EL (cell line): ENCODE results near the gene PMPCA.
A peak's percentile ranks its signal among the peaks of the same experiment; 100 is the strongest.

Source experiments
- DNase-seq: peaks from one replicate; pipeline ENCODE4 v3.0.0-alpha.2; 2016

PMPCA gene

GRCh38 chr9:136410500-136411287, at the start of gene PMPCA, which contains the start of gene ENTR1:
Gene PMPCA (plus strand): TSS chr9:136410658. CDS start chr9:136410669, 11 bp downstream.
Gene ENTR1 (minus strand): TSS chr9:136410614. CDS start chr9:136410397, 217 bp downstream.
- peak; percentile 89 for DNase-seq

- peak; percentile 46 for DNase-seq
Measured at GRCh38 chr9:136361047-136361753, 49.3 kb upstream of the PMPCA start.

- no peak for DNase-seq
Measured at GRCh38 chr9:136361754-136362449, 48.6 kb upstream of the PMPCA start.

GRCh38 chr9:136362450-136362784, 48.0 kb upstream of the PMPCA start:
- DNase-seq = no peak

GRCh38 chr9:136363106-136363948, 47.1 kb upstream of the PMPCA start, which contains the start of gene DNLZ:
Gene DNLZ (minus strand): TSS chr9:136363744. CDS start chr9:136363714, 30 bp downstream.
- DNase-seq = peak; percentile 95

- no peak for DNase-seq
Measured at GRCh38 chr9:136363949-136364748, 46.3 kb upstream of the PMPCA start.

GRCh38 chr9:136364942-136365774, 45.3 kb upstream of the PMPCA start:
- no peak for DNase-seq

GRCh38 chr9:136365775-136366222, 44.7 kb upstream of the PMPCA start:
- no peak for DNase-seq

- no peak for DNase-seq
Measured at GRCh38 chr9:136366826-136367225, 43.6 kb upstream of the PMPCA start.

GRCh38 chr9:136367296-136368145, 42.9 kb upstream of the PMPCA start:
- DNase-seq = no peak

- DNase-seq = no peak
Measured at GRCh38 chr9:136368190-136368589, 42.3 kb upstream of the PMPCA start.

GRCh38 chr9:136370037-136370436, 40.4 kb upstream of the PMPCA start:
- DNase-seq = no peak

- peak; percentile 65 for DNase-seq
Measured at GRCh38 chr9:136370687-136371532, 39.5 kb upstream of the PMPCA start.

GRCh38 chr9:136371533-136371880, 39.0 kb upstream of the PMPCA start:
- DNase-seq = no peak

GRCh38 chr9:136372006-136372405, 38.5 kb upstream of the PMPCA start:
- no peak for DNase-seq

GRCh38 chr9:136372561-136373299, 37.7 kb upstream of the PMPCA start:
- DNase-seq = peak; percentile 87

GRCh38 chr9:136373300-136374182, 36.9 kb upstream of the PMPCA start, which contains the start of gene CARD9:
Gene CARD9 (minus strand): TSS chr9:136373669. CDS start chr9:136372078, 1,591 bp downstream.
- DNase-seq = no peak
